Upper lobe of left lung (tissue), 6 donors: ENCODE measurements around the gene LAMTOR4. TPM values are rescaled to one million over a fixed set of nuclear protein-coding genes. Genes with fewer than 3 reads are reported as not detected.

Experiments used
- ATAC-seq, 2 donors: fragments of 200-7000 bp; cut with Tn5 transposase; one replicate each; pipeline ENCODE4 v1.9.1; 2022; ENCODE audit warnings: mild to moderate bottlenecking in 2 of 2, moderate library complexity in 2 of 2; ENCODE audit not compliant: low FRiP score in 2 of 2
- DNase-seq, 2 donors: peaks; one replicate each; pipeline ENCODE4 v3.0.0-alpha.2; 2019 to 2020
- H3K27ac ChIP-seq, 4 donors: fragments of 200-600 bp; sonication (generic); one replicate each; pipeline ENCODE4 v1.5.1; 2016 to 2019
- H3K27me3 ChIP-seq, 4 donors: fragments of 200-600 bp; sonication (generic); one replicate each; pipeline ENCODE4 v1.5.1; 2017 to 2019
- H3K36me3 ChIP-seq, 4 donors: fragments of 200-600 bp; sonication (generic); one replicate each; pipeline ENCODE4 v1.5.1; 2016 to 2019
- H3K4me1 ChIP-seq, 4 donors: fragments of 200-600 bp; sonication (generic); one replicate each; pipeline ENCODE4 v1.5.1; 2018 to 2019
- H3K4me3 ChIP-seq, 4 donors: fragments of 200-600 bp; sonication (generic); one replicate each; pipeline ENCODE4 v1.5.1; 2017 to 2019; ENCODE audit warnings: mild to moderate bottlenecking in 2 of 4, moderate library complexity in 1 of 4
- H3K9me3 ChIP-seq, 4 donors: fragments of 200-600 bp; sonication (generic); one replicate each; pipeline ENCODE4 v1.5.1; 2018 to 2019
- EP300 ChIP-seq, 4 donors: sonication (generic); formaldehyde crosslinking; IDR thresholded peaks; one replicate each; pipeline ENCODE4 v1.5.1; 2017; ENCODE audit warnings: antibody characterized with exemption in 4 of 4, control low read depth in 2 of 4
- POLR2A ChIP-seq, 4 donors: fragments of 450-650 bp; IDR thresholded peaks; one replicate each; pipeline ENCODE4 v1.5.1; 2016 to 2017; ENCODE audit warnings: antibody characterized with exemption in 4 of 4, mild to moderate bottlenecking in 2 of 4
- POLR2AphosphoS5 ChIP-seq, 2 donors: sonication (generic); formaldehyde crosslinking; IDR thresholded peaks; one replicate each; pipeline ENCODE4 v1.5.1; 2017; ENCODE audit warnings: antibody characterized with exemption in 2 of 2
- WGBS, 2 donors: methylation state at CpG; one replicate each; pipeline ENCODE4 v1.1.5; 2017 to 2018; 5-methylcytosine and 5-hydroxymethylcytosine counted together
- total RNA-seq, 6 donors: library from RNA; depleted of rRNA in 4 of 6; stranded (reverse); fragments of >200 nt in 4 of 6; gene quantifications; one replicate each; pipeline versions ENCODE4 v1.1.0 to v1.2.1, GENCODE V29; 2016 to 2021
- TF ChIP-seq, protein P1 (sequence below), 6 experiments: fragments of 450-650 bp in 4 of 6; fragments of 200-600 bp in 2 of 6; sonication (generic) in 2 of 6; IDR thresholded peaks; one replicate each; pipeline ENCODE4 v1.5.1; 2016 to 2019; ENCODE audit warnings: antibody characterized with exemption in 6 of 6
- donor health status: DM: no; HTN: no; CAD: no; lungs with moderate emphysema.
- donor health status: DM: no; HTN: yes; CAD: no; lungs with severe emphysema.

LAMTOR4 gene
- total RNA-seq, 6 donors from 2014 or later: 111 to 223 (median 148) TPM

DNA sequence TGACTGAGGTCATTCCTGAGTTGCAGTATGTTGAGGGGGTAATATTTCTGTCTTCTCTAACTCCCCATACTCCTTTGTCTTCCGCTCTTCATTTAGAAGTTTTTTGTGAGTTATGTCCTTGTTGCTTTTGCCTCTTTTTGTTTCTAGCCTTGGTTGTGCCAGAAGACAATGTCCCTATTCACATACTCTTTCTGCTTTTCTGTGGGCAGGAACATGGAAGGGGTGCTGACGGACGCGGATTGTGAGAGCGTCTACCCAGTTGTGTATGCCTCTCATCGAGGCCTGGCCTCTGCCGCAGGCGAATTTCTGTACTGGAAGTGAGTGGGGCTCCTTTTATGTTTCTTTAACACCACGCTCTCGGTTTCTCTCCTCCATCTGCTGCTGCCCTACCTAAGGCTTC, 49.5 kb downstream of the LAMTOR4 start:
- WGBS, 2 donors: 91 to 96% methylated on average over 10 of the region's 10 CpGs

DNA sequence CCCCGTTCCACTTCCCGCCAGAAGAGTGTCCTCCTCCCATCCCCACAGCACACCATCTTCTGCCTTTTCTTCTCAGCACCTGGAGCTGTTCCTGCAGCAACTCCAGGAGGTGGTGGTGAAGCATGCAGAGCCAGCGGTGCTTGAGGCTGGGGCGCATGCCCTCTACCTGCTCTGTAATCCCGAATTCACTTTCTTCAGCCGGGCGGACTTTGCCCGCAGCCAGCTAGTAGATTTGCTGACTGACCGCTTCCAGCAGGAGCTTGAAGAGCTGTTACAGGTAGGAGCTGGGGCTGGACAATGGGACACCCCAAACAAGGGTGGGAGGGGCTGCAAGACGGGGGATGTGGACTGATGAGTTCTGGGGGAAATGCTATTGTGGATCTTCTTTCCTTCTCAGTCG, 52.0 kb downstream of the LAMTOR4 start:
- Histone ChIP-seq H3K4me3 (no peak overlapping the region), H3K36me3 (no peaks in the 10 kb centered on the region), H3K9me3 (no peaks in the 10 kb centered on the region), H3K27me3 (no peaks in the 10 kb centered on the region), H3K4me1 (no peaks in the 10 kb centered on the region), H3K27ac (no peak overlapping the region)
- ATAC-seq (no peak), DNase-seq (no peak)
- 75 to 82% methylated on average over 11 of the region's 11 CpGs for WGBS, 2 donors
- TF ChIP-seq, protein P1, sequence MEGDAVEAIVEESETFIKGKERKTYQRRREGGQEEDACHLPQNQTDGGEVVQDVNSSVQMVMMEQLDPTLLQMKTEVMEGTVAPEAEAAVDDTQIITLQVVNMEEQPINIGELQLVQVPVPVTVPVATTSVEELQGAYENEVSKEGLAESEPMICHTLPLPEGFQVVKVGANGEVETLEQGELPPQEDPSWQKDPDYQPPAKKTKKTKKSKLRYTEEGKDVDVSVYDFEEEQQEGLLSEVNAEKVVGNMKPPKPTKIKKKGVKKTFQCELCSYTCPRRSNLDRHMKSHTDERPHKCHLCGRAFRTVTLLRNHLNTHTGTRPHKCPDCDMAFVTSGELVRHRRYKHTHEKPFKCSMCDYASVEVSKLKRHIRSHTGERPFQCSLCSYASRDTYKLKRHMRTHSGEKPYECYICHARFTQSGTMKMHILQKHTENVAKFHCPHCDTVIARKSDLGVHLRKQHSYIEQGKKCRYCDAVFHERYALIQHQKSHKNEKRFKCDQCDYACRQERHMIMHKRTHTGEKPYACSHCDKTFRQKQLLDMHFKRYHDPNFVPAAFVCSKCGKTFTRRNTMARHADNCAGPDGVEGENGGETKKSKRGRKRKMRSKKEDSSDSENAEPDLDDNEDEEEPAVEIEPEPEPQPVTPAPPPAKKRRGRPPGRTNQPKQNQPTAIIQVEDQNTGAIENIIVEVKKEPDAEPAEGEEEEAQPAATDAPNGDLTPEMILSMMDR (IDR thresholded peaks at IDR 0.05): no peak
- TF ChIP-seq POLR2A (IDR thresholded peaks at IDR 0.05): no peak
- no peak for TF ChIP-seq POLR2AphosphoS5 (IDR thresholded peaks at IDR 0.05)
- no peak for TF ChIP-seq EP300 (IDR thresholded peaks at IDR 0.05)

More for the DNA sequence above, 49.5 kb downstream of the LAMTOR4 start:
- Histone ChIP-seq H3K27ac (no peak overlapping the region), H3K27me3 (no peaks in the 10 kb centered on the region), H3K4me3 (no peak overlapping the region), H3K9me3 (no peaks in the 10 kb centered on the region), H3K4me1 (no peaks in the 10 kb centered on the region), H3K36me3 (no peaks in the 10 kb centered on the region)
- no peak for TF ChIP-seq POLR2A (IDR thresholded peaks at IDR 0.05)
- TF ChIP-seq POLR2AphosphoS5 (IDR thresholded peaks at IDR 0.05): no peak
- no peak for ATAC-seq
- DNase-seq: no peak

Other genes starting within 250 kb of the LAMTOR4 start
- gene TRIM4, start 229.4 kb upstream of the LAMTOR4 start, total RNA-seq: 100 to 1,000 TPM in 1 of 6 donors, 10 to 100 TPM in 5; 31.2 to 107 (median 42.1) TPM
- gene GJC3, start 219.3 kb upstream of the LAMTOR4 start, total RNA-seq: 1 to 10 TPM in 1 of 6 donors, under 1 TPM in 2, not detected in 3; 0.24 to 3.1 (median 0.31) TPM
- 10 to 100 TPM in 5 of 6 donors, 1 to 10 TPM in 1; 2.3 to 35.6 (median 28.8) TPM for gene AZGP1, start 172.9 kb upstream of the LAMTOR4 start, total RNA-seq
- gene ZKSCAN1, start 133.3 kb upstream of the LAMTOR4 start, total RNA-seq: 10 to 100 TPM; 19.3 to 50.4 (median 36.9) TPM
- 10 to 100 TPM in 4 of 6 donors, 1 to 10 TPM in 2; 8.6 to 17.8 (median 10.8) TPM for gene ZSCAN21, start 99.1 kb upstream of the LAMTOR4 start, total RNA-seq
- gene ZNF3, start 67.2 kb upstream of the LAMTOR4 start, total RNA-seq: 10 to 100 TPM; 18.4 to 50.3 (median 22.8) TPM
- 100 to 1,000 TPM in 1 of 6 donors, 10 to 100 TPM in 5; 23.4 to 217 (median 53.9) TPM for gene COPS6, start 59.9 kb upstream of the LAMTOR4 start, total RNA-seq
- 10 to 100 TPM; 29.3 to 78.6 (median 44.1) TPM for gene MCM7, start 47.5 kb upstream of the LAMTOR4 start, total RNA-seq
- 100 to 1,000 TPM in 1 of 6 donors, 10 to 100 TPM in 5; 17.3 to 142 (median 19.4) TPM for gene AP4M1, start 47.3 kb upstream of the LAMTOR4 start, total RNA-seq
- 10 to 100 TPM; 33.4 to 76.5 (median 53.0) TPM for gene TAF6, start 29.6 kb upstream of the LAMTOR4 start, total RNA-seq
- gene CNPY4, start 29.3 kb upstream of the LAMTOR4 start, total RNA-seq: 10 to 100 TPM in 2 of 6 donors, 1 to 10 TPM in 4; 2.9 to 14.6 (median 6.5) TPM
- gene MBLAC1, start 22.0 kb upstream of the LAMTOR4 start, total RNA-seq: 10 to 100 TPM in 1 of 6 donors, 1 to 10 TPM in 5; 1.0 to 11.4 (median 3.3) TPM
- gene TRAPPC14, start 9.8 kb downstream of the LAMTOR4 start, total RNA-seq: 100 to 1,000 TPM in 1 of 6 donors, 10 to 100 TPM in 5; 12.6 to 108 (median 25.3) TPM
- 10 to 100 TPM in 1 of 6 donors, 1 to 10 TPM in 4, not detected in 1; 2.4 to 11.5 (median 5.2) TPM for gene GAL3ST4, start 19.7 kb downstream of the LAMTOR4 start, total RNA-seq
- gene GPC2, start 28.5 kb downstream of the LAMTOR4 start, total RNA-seq: 10 to 100 TPM in 1 of 6 donors, 1 to 10 TPM in 2, under 1 TPM in 3; 0.20 to 25.1 (median 0.96) TPM
- 1 to 10 TPM in 5 of 6 donors, not detected in 1; 1.5 to 5.2 (median 2.8) TPM for gene STAG3, start 29.0 kb downstream of the LAMTOR4 start, total RNA-seq
- 1 to 10 TPM in 5 of 6 donors, under 1 TPM in 1; 0.63 to 6.3 (median 1.7) TPM for gene PVRIG, start 71.0 kb downstream of the LAMTOR4 start, total RNA-seq
- gene SPDYE3, start 158.8 kb downstream of the LAMTOR4 start, total RNA-seq: not detected
- 100 to 1,000 TPM in 1 of 6 donors, 10 to 100 TPM in 5; 18.4 to 259 (median 39.9) TPM for gene PILRB, start 209.2 kb downstream of the LAMTOR4 start, total RNA-seq
- gene PILRA, start 224.6 kb downstream of the LAMTOR4 start, total RNA-seq: 10 to 100 TPM; 15.2 to 52.4 (median 24.2) TPM